HG03469 (cell line): ENCODE measurements around the gene FAM131C.
"Not testable (repeated sequence)": the region's sequence is repeated elsewhere in the genome, so short reads cannot be mapped to it uniquely, and the experiment has no call there.

Source experiments
- ATAC-seq: cut with Tn5 transposase; IDR thresholded peaks from one replicate; pipeline ENCODE4 v1.9.1; 2021; ENCODE audit warnings: mild to moderate bottlenecking, moderate library complexity, moderate number of reproducible peaks; ENCODE audit not compliant: unreplicated experiment

FAM131C gene

DNA sequence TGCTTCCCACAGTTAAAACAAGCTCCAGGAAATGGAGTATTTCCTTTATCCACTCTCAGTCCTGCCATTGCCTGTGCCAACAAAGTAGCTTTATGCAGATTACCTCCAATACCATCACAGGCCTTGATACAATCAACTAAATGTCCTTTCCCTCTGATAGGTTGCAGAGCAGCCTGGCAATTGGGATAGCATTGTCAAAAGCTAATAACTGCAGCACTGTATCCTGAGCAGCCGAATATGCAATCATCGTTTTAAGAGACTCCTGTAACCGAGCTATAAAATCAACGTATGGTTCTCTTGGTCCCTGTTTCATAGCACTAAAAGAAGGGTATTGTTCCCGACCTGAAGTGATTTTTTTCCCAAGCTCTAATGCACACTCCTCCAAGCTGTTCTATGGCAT lies 33.6 kb upstream of the FAM131C start:
- not testable (repeated sequence) for ATAC-seq

DNA sequence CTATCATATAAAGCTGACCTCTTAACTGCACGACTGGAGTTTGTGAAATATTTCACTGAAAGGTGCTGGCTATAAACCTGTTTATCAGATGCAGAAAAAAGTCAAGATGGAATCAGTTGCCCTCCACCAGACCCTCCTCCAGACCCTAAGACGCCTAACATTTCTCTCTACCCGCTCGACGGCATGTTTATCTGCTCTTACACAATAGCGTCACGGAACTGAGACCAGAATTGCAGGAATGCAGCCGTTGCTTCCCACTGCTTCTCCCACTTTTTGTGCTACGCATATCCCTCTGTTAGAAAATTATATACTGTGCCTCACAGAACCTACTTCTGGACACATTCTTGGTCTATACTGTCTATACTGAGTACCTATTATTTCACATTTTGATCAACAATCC lies 28.2 kb upstream of the FAM131C start:
- no peak for ATAC-seq

- no peak for ATAC-seq
These were observed 26.0 kb upstream of the FAM131C start for GRCh38 chr1:16099412-16099811.

DNA sequence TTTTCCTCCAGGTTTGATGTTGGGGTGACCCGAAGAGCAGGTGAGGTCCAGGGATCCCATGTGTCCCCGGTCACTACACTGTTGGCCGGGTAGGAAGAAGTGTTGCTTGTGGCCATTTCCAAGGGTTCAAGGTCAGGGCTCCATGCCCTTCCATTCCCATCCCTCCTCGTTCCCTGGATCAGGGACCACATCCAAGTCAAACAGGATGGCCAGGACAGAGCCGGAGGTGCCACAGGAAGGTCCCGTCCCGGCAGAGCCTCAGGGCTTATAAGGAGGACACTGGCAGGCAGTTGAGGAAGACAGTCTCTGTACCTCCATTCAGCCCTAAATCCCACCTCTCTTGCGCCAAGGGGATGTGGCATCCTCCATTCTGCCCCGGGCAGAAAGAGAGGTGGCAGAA lies 22.0 kb upstream of the FAM131C start:
- ATAC-seq: no peak

DNA sequence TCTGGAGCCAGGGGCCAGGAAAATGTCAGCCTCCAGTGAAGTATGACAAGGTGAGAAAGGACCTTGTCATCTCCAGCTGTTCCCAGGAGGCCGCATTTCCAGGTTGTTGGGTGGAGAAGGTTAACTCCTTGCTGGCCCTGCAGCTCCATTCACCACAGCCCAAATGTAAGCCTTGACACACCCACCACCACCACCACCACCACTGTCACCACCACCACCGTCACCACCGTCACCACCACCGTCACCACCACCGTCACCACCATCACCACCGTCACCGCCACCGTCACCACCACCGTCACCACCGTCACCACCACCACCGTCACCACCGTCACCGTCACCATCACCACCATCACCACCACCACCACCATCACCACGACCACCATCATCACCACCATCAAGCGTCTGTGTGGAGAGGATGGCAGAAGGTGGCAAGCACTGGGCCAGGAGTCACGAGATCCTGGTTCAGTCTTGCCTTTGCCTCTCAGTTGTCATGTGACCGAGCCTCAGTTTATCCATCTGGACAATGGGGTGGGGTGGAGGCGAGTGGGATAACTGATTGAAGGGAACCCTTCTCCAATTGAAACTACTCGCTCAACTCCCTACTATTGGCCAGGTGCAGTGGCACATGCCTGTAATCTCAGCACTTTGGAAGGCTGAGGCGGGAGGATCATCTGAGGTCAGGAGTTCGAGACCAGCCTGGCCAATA lies 21.2 kb upstream of the FAM131C start:
- no peak for ATAC-seq

GRCh38 chr1:16093611-16094010 lies 20.2 kb upstream of the FAM131C start:
- ATAC-seq: no peak

DNA sequence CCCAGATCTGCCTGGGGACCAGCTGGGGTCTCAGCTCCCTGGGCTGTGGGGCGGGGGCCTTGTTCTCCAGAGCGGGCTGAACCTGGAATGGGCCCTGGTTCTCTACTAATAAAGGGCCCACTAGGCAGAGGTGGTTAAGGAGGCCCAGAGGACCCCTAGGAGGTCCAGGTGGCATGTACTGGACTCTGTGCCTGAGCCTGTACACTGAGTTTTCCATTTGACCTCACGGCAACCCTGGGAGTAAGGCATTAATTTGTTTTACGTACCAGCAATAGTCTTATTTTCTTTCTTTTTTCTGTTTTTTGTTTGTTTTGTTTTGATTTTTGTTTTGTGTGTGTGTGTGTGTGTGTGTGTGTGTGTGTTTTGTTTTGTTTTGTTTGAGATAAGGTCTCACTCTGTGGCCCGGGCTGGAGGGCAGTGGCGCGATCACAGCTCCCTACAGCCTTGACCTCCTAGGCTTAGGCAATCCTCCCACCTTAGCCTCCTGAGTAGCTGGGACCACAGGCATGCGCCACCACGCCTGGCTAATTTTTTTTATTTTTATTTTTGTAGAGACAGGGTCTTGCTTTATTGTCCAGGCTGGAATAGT lies 19.6 kb upstream of the FAM131C start:
- no peak for ATAC-seq

GRCh38 chr1:16092097-16092922 lies 18.9 kb upstream of the FAM131C start:
- no peak for ATAC-seq

GRCh38 chr1:16091296-16091695 lies 17.8 kb upstream of the FAM131C start:
- ATAC-seq: no peak

- no peak for ATAC-seq
These were observed 16.8 kb upstream of the FAM131C start for GRCh38 chr1:16090076-16090826.

DNA sequence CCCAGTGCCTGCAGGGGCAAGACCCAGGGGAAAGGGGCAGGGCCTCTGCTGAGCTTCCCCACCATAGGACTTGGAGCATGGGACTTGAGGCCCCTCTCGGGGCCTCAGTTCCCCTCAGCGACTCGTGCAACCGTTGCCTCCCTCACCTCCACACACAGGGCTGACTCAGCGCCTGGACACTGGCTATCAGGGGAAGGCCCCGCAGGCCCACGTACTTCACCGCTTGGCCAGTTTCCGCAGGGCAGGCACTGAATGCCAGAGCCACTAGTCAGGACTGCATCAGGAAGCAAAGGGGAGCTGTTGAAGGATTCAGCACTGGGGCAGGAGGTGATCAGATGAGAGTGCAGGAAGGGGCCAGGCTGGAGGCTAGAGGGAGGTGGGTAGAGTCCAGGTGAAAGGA lies 15.5 kb upstream of the FAM131C start:
- no peak for ATAC-seq

- ATAC-seq: no peak
These were observed 15.0 kb upstream of the FAM131C start for GRCh38 chr1:16088351-16088911.

GRCh38 chr1:16087733-16088132 lies 14.3 kb upstream of the FAM131C start:
- no peak for ATAC-seq

DNA sequence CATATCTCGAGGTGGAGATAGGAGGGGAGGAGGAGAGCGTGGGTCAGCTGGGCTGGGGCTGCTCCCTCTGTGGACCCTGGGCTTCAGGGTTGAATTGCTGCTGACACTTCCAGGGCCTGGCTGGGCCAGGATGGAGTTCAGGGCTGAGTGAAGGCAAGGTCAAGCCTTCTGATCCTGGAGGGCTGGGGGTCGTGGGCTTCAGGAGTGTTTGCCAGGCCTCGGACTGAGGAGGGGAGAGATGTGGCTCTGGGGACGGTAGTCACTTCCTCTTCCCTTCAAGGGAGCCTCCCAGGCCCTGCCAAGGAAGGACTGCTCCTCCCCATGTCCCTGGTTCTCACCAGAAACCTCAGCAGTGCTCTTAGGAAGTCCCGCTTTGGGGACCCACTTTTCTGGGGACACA lies 12.1 kb upstream of the FAM131C start:
- no peak for ATAC-seq

- no peak for ATAC-seq
These were observed 10.0 kb upstream of the FAM131C start for GRCh38 chr1:16083486-16083885.

- no peak for ATAC-seq
These were observed 9.0 kb upstream of the FAM131C start for GRCh38 chr1:16082283-16083038.

- no peak for ATAC-seq
These were observed 8.2 kb upstream of the FAM131C start for GRCh38 chr1:16081636-16082035.

DNA sequence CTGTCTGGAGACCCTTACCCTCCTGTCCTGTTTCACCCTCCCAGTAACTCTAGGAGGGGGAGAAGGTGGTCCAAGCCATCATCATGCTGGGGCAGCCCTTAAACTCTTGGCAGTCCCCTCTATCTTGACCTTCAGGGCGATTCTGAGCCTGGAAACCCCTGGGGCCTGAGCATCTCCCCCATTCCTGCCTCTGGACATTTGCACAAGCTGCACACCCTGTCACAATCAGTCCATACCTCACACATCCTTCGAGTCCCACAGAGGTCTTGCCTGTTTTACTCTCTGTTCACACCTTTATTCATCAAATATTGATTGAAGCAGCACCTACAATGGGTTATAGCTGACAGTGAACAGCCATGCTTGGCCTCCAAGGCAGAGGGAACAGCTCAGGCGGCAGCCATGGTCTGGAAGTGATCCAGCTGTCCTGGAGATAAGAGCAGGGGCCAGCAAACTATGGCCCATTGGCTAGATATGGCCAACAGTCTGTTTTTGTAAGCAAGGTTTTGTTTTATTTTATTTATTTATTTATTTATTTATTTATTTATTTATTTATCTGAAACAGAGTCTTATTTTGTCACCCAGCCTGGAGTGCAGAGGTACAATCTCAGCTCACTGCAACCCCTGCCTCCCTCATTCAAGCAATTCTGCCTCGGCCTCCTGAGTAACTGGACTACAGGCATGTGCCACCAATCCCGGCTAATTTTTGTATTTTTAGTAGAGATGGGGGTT lies 7.1 kb upstream of the FAM131C start:
- ATAC-seq: no peak

DNA sequence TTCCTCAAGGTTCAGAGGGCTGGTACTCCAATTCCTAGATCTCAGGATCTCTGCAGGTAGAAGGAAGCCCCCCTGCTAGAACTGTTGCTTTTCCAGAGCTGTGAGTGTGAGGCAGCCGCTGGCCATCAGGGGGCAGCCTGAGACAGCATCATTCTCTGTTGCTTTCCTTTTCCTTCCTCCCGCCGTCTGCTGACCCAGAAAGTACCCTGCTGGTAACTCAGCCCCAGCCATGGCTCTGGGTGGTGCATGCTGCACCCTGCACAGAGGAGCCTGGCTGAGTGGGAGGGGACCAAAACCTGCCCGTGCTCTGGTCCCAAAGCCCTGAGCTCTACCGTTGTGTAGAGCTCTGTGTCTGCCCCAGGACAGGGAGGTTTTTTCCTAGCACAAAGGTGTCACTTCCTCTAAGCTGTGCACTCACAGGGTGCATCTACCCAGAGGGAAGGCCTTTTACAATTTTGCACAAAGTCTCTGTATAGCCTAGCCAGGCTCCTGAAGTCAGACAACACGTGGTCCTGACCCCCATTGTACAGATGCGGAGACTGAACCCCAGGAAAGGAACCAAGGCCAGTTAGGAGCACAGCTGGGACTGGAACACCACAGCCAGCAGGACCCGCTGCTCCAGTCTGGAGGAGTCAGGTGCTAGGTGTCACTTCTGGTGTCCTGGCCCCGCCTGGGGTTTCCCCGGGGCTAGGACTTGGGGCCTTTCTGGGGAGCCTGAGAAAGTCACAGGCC lies 5.6 kb upstream of the FAM131C start:
- ATAC-seq: no peak
